GM12878 (cell line): ENCODE results near the gene MPZL3. TPM values are rescaled to one million over a fixed set of nuclear protein-coding genes. Genes with fewer than 3 reads are reported as not detected.

Experiments used
- ATAC-seq: fragments of 200-7000 bp; cut with Tn5 transposase; 3 replicates; pipeline ENCODE4 v1.9.1; 2020; ENCODE audit warnings: mild to moderate bottlenecking, moderate library complexity
- BruUV-seq: library from RNA; stranded (reverse); fragments of 400-500 nt; replicated peaks from 2 replicates; lab custom pipeline; 2021; lab: Mats Ljungman, UMichigan
- CTCF ChIA-PET: fragments of 300-600 bp; sonication (Branson Sonifier 250); formaldehyde crosslinking; extraction: SDS; loops from one replicate; lab custom pipeline; 2021; ENCODE audit warnings: inconsistent platforms; lab: Yijun Ruan, JAX
- POLR2A ChIA-PET: fragments of 350-600 bp; formaldehyde crosslinking; extraction: SDS; loops from one replicate; lab custom pipeline; 2021; ENCODE audit warnings: inconsistent platforms; lab: Charles Lee
- RAD21 ChIA-PET: fragments of 300-600 bp; sonication (Branson Sonifier 250); formaldehyde crosslinking; loops from one replicate; lab custom pipeline; 2023; ENCODE audit warnings: antibody characterized with exemption; ENCODE audit not compliant: unreplicated experiment; lab: Charles Lee
- SMC1A ChIA-PET: fragments of 300-600 bp; sonication (Branson Sonifier 250); formaldehyde crosslinking; loops from one replicate; lab custom pipeline; 2023; ENCODE audit not compliant: unreplicated experiment, uncharacterized antibody; lab: Charles Lee
- DNase-seq: peaks from one replicate; pipeline ENCODE4 v3.0.0-alpha.2; 2011; ENCODE audit warnings: low read depth, low spot score
- FAIRE-seq: peaks from 3 replicates; lab custom pipeline; 2011; peaks lifted over from hg19 to GRCh38; lab: Jason Lieb, UNC
- H2AFZ ChIP-seq: 2 replicates; pipeline ENCODE4 v1.6.0; 2011; ENCODE audit warnings: low read depth, low read length, control low read depth; ENCODE audit not compliant: control insufficient read depth
- H3K27ac ChIP-seq: 2 replicates; pipeline ENCODE4 v1.5.1; 2011; ENCODE audit warnings: control low read depth; ENCODE audit not compliant: control insufficient read depth, insufficient read depth
- H3K27me3 ChIP-seq, 2 experiments: replicated peaks in 1 of 2; 2 replicates each; pipeline versions ENCODE4 v1.6.0 to v1.6.1; 2011; ENCODE audit warnings: low read length in 1 of 2; ENCODE audit not compliant: control insufficient read depth in 2 of 2, insufficient read depth in 2 of 2
- H3K36me3 ChIP-seq, 2 experiments: 2 replicates each; pipeline ENCODE4 v1.5.1; 2011; ENCODE audit warnings: low read length in 1 of 2; ENCODE audit not compliant: control insufficient read depth in 2 of 2, insufficient read depth in 2 of 2
- H3K4me1 ChIP-seq: 2 replicates; pipeline ENCODE4 v1.6.1; 2011; ENCODE audit warnings: mild to moderate bottlenecking, low read length, moderate library complexity, mixed read lengths; ENCODE audit not compliant: control insufficient read depth, insufficient read depth
- H3K4me2 ChIP-seq: 2 replicates; pipeline ENCODE4 v1.6.0; 2011; ENCODE audit warnings: control low read depth; ENCODE audit not compliant: control insufficient read depth, insufficient read depth
- H3K4me3 ChIP-seq: fragments of 200-600 bp; sonication (generic); 2 replicates; pipeline ENCODE4 v1.5.1; 2016
- H3K79me2 ChIP-seq: 2 replicates; pipeline ENCODE4 v1.6.0; 2011; ENCODE audit warnings: low read length; ENCODE audit not compliant: control insufficient read depth, insufficient read depth
- H3K9ac ChIP-seq: 2 replicates; pipeline ENCODE4 v1.8.0; 2011; ENCODE audit warnings: low read length, control low read depth, mixed read lengths; ENCODE audit not compliant: control insufficient read depth, insufficient read depth
- H3K9me3 ChIP-seq: replicated peaks from 3 replicates; pipeline ENCODE4 v1.5.1; 2011; ENCODE audit warnings: mild to moderate bottlenecking, low read length; ENCODE audit not compliant: control insufficient read depth, insufficient read depth
- H4K20me1 ChIP-seq: 2 replicates; pipeline ENCODE4 v1.6.0; 2011; ENCODE audit not compliant: control insufficient read depth, insufficient read depth
- ATF2 ChIP-seq: IDR thresholded peaks from 2 replicates; pipeline ENCODE4 v1.6.1; 2012; ENCODE audit warnings: low read length, inconsistent platforms
- ATF7 ChIP-seq: fragments of 450-650 bp; IDR thresholded peaks from 2 replicates; pipeline ENCODE4 v1.6.1; 2016; ENCODE audit warnings: low read depth, mild to moderate bottlenecking
- BHLHE40 ChIP-seq, 2 experiments: fragments of 450-650 bp in 1 of 2; IDR thresholded peaks; 2 replicates each; pipeline ENCODE4 v1.6.1; 2011 to 2017; ENCODE audit warnings: low read depth in 2 of 2, borderline replicate concordance in 1 of 2, improper control_type of control experiment in 1 of 2, low read length in 1 of 2, mild to moderate bottlenecking in 1 of 2
- FOS ChIP-seq: IDR thresholded peaks from 3 replicates; pipeline ENCODE4 v1.6.1; 2011; ENCODE audit warnings: borderline replicate concordance; ENCODE audit not compliant: insufficient read length; ENCODE audit errors: extremely low read depth
- MEF2B ChIP-seq: fragments of 450-650 bp; IDR thresholded peaks from 2 replicates; pipeline ENCODE4 v1.6.1; 2018; ENCODE audit warnings: mild to moderate bottlenecking, moderate library complexity; ENCODE audit not compliant: partially characterized antibody, poor library complexity, severe bottlenecking
- MLLT1 ChIP-seq: fragments of 450-650 bp; IDR thresholded peaks from 2 replicates; pipeline ENCODE4 v1.6.1; 2016; ENCODE audit warnings: mild to moderate bottlenecking
- NR2F1 ChIP-seq: fragments of 450-650 bp; conservative IDR thresholded peaks from 2 replicates; pipeline ENCODE4 v1.6.1; 2017; ENCODE audit warnings: mild to moderate bottlenecking
- RELA ChIP-seq: fragments of 450-650 bp; IDR thresholded peaks from 2 replicates; pipeline ENCODE4 v1.8.0; 2014; ENCODE audit warnings: borderline replicate concordance; ENCODE audit not compliant: partially characterized antibody
- SMC3 ChIP-seq: IDR thresholded peaks from 2 replicates; pipeline ENCODE4 v1.6.1; 2011; ENCODE audit warnings: low read length, improper control_type of control experiment, borderline replicate concordance
- SUZ12 ChIP-seq: fragments of 200-600 bp; sonication (generic); IDR thresholded peaks from one replicate; pipeline ENCODE4 v1.6.1; 2018; ENCODE audit warnings: antibody characterized with exemption, mild to moderate bottlenecking; ENCODE audit not compliant: unreplicated experiment
- ZBED1 ChIP-seq: IDR thresholded peaks from 2 replicates; pipeline ENCODE4 v1.6.1; 2016; ENCODE audit warnings: borderline replicate concordance
- ZBTB33 ChIP-seq: fragments of 450-650 bp; IDR thresholded peaks from 2 replicates; pipeline ENCODE4 v1.6.1; 2017; ENCODE audit warnings: mild to moderate bottlenecking
- ZNF687 ChIP-seq: fragments of 450-650 bp; IDR thresholded peaks from 2 replicates; pipeline ENCODE4 v1.6.1; 2017; ENCODE audit warnings: mild to moderate bottlenecking, moderate library complexity
- WGBS: methylation state at CpG from one replicate; pipeline ENCODE4 v1.1.6; 2016; ENCODE audit warnings: low lambda C conversion rate; ENCODE audit not compliant: insufficient replicate concordance, insufficient coverage; ENCODE audit errors: missing lambda C conversion rate; 5-methylcytosine and 5-hydroxymethylcytosine counted together
- in situ Hi-C: fragments of 300-500 bp; cut with MboI; formaldehyde crosslinking; loops from 9 replicates; pipeline ENCODE4 v1.14.3; 2018; ENCODE audit warnings: mixed read lengths
- intact Hi-C: fragments of 100-400 bp; cut with micrococcal nuclease; formaldehyde crosslinking; loops from one replicate; pipeline ENCODE4 v1.14.2; 2022; ENCODE audit not compliant: unreplicated experiment
- polyA plus RNA-seq, 11 experiments: library from polyadenylated mRNA; depleted of rRNA in 4 of 11; unstranded in 6 of 11; stranded (reverse) in 5 of 11; fragments of >200 nt; fragmentation: Nextera tagmentation in 4 of 11; fragmentation: Illumina TruSeq in 1 of 11; extraction: Ambion mirVana in 4 of 11; extraction: Trizol in 1 of 11; gene quantifications; 1 replicate in 1 of 11; 2 replicates in 10 of 11; pipeline versions ENCODE4 v1.2.1 to v1.2.3, GENCODE V29; 2011 to 2016; ENCODE audit warnings: inconsistent platforms in 2 of 11, missing spikeins in 2 of 11, low read depth in 1 of 11
- total RNA-seq, 4 experiments: library from RNA; depleted of rRNA in 3 of 4; stranded (reverse); fragments of >200 nt in 3 of 4; fragmentation: Illumina TruSeq in 1 of 4; extraction: Trizol in 1 of 4; gene quantifications; 2 replicates each; pipeline versions ENCODE4 v1.2.1 to v1.2.3, GENCODE V29; 2013 to 2021

MPZL3 gene
- total and polyA plus RNA-seq, 10 of the 15 experiments (the other 5 are each of a cell fraction or from before 2014, with no cell fraction given), result 2.1 to 7.5 (median 6.2) TPM

- peaks cover 3% of the 10 kb centered on the region; the same call in 2 of the 3 replicates for H3K9me3 ChIP-seq
- H3K4me1 ChIP-seq, result no peaks in the 10 kb centered on the region
- no peaks in the 10 kb centered on the region; a peak in 1 of 4 replicates for H3K27me3 ChIP-seq
- no peak for FAIRE-seq
- RAD21 ChIA-PET, result interaction anchor here (0.9 to 2.0 kb wide), 8 partner anchors 20 to 246 kb away, joined by 3 to 6 read pairs (median 5); partner anchors contain the start of gene MPZL3
- SMC1A ChIA-PET, result interaction anchor here (0.6 to 2.1 kb wide), 11 partner anchors 8 to 101 kb away, joined by 3 to 13 read pairs (median 3); partner anchors contain the start of gene JAML
- in situ Hi-C loops, result no loop called here
- peak; percentile 82 for ATAC-seq
- H3K27ac ChIP-seq, result no peak overlapping the region
- H3K36me3 ChIP-seq, result no peaks in the 10 kb centered on the region
- no TSS peak for BruUV-seq
- H2AFZ ChIP-seq, result no peak overlapping the region; the same call in 1 of the 2 replicates
- H3K4me2 ChIP-seq, result peak overlapping the region; percentile 39; the same call in 1 of the 2 replicates
- H3K9ac ChIP-seq, result no peak overlapping the region
- DNase-seq, result no peak
- no peaks in the 10 kb centered on the region for H4K20me1 ChIP-seq
- intact Hi-C loops, result no loop called here
- H3K4me3 ChIP-seq, result no peak overlapping the region
- CTCF ChIA-PET, result interaction anchor here (0.5 to 1.7 kb wide), 12 partner anchors 9 to 159 kb away, joined by 3 to 8 read pairs (median 4); no protein-coding TSS in a partner anchor
- H3K79me2 ChIP-seq, result no peaks in the 10 kb centered on the region
- POLR2A ChIA-PET, result interaction anchor here (0.8 to 1.3 kb wide), 3 partner anchors 8 to 159 kb away, joined by 3 to 11 read pairs (median 4); no protein-coding TSS in a partner anchor
- 23% methylated on average over 6 of the region's 6 CpGs for WGBS
- TF ChIP-seq ZNF687 (peak; percentile 49; the same call in 1 of the 2 replicates), BHLHE40 (IDR thresholded peaks at IDR 0.05; ENCODE audit: borderline replicate concordance in 1 of 2, low read depth in 2 of 2, low read length in 1 of 2) (peak; percentile 36 to 38; a peak in 2 of 4 replicates), RELA (peak; percentile 49), FOS (no peak), ATF7 (0 out of 2 replicates have a peak, but pooled peaks have one; percentile 27), MLLT1 (0 out of 2 replicates have a peak, but pooled peaks have one; percentile 15), SUZ12 (no peak), ATF2 (no peak), ZBED1 (no peak), ZBTB33 (no peak), NR2F1 (peak; percentile 64; the same call in 1 of the 2 replicates), MEF2B (peak; percentile 19), SMC3 (0 out of 2 replicates have a peak, but pooled peaks have one; percentile 5)
Observed at GRCh38 chr11:118193910-118194566, 58.1 kb downstream of the MPZL3 start.
